HepG2 (cell line): ENCODE data around the gene GPT2. TPM values are rescaled to one million over a fixed set of nuclear protein-coding genes. Genes with fewer than 3 reads are reported as not detected.

ENCODE experiments used
- ARNT ChIP-seq: fragments of 450-650 bp; IDR thresholded peaks from 2 replicates; pipeline ENCODE4 v1.6.1; 2017
- DPF2 ChIP-seq: sonication (generic); formaldehyde crosslinking; IDR thresholded peaks from 2 replicates; pipeline ENCODE4 v1.4.0; 2020; ENCODE audit warnings: mild to moderate bottlenecking, low read depth, missing genetic modification reagents, borderline replicate concordance
- HOXA5 ChIP-seq: sonication (generic); formaldehyde crosslinking; IDR thresholded peaks from 2 replicates; pipeline ENCODE4 v1.4.0; 2020; ENCODE audit warnings: missing genetic modification reagents
- MNT ChIP-seq: fragments of 450-650 bp; IDR thresholded peaks from 2 replicates; pipeline ENCODE4 v1.6.1; 2016
- PHF8 ChIP-seq: sonication (generic); formaldehyde crosslinking; IDR thresholded peaks from 2 replicates; pipeline ENCODE4 v1.5.0; 2020; ENCODE audit warnings: missing genetic modification reagents
- RCOR2 ChIP-seq: IDR thresholded peaks from 2 replicates; pipeline ENCODE4 v1.6.1; 2016; ENCODE audit warnings: missing biosample characterization, missing genetic modification reagents
- RERE ChIP-seq: IDR thresholded peaks from 2 replicates; pipeline ENCODE4 v1.6.1; 2016; ENCODE audit warnings: low read depth, missing genetic modification reagents, missing compliant biosample characterization
- RFX1 ChIP-seq: fragments of 450-650 bp; IDR thresholded peaks from 2 replicates; pipeline ENCODE4 v1.6.1; 2017
- SALL1 ChIP-seq: sonication (generic); formaldehyde crosslinking; IDR thresholded peaks from 2 replicates; pipeline ENCODE4 v1.8.0; 2022; ENCODE audit warnings: mild to moderate bottlenecking, missing genetic modification reagents
- SIN3A ChIP-seq: IDR thresholded peaks from 2 replicates; pipeline ENCODE4 v1.6.1; 2011; ENCODE audit warnings: low read depth, mild to moderate bottlenecking, control low read depth, low read length, borderline replicate concordance
- SIX1 ChIP-seq: sonication (generic); formaldehyde crosslinking; IDR thresholded peaks from 2 replicates; pipeline ENCODE4 v1.4.0; 2020; ENCODE audit warnings: missing genetic modification reagents, borderline replicate concordance
- SP140L ChIP-seq: sonication (generic); formaldehyde crosslinking; IDR thresholded peaks from 2 replicates; pipeline ENCODE4 v1.4.0; 2020; ENCODE audit warnings: missing genetic modification reagents, borderline replicate concordance
- TFAP4 ChIP-seq: sonication (generic); IDR thresholded peaks from 2 replicates; pipeline ENCODE4 v1.6.1; 2016; ENCODE audit warnings: low read depth, borderline replicate concordance
- TMF1 ChIP-seq: sonication (generic); formaldehyde crosslinking; IDR thresholded peaks from 2 replicates; pipeline ENCODE4 v1.8.1; 2022; ENCODE audit warnings: low read depth, missing genetic modification reagents
- ZFP37 ChIP-seq: sonication (generic); formaldehyde crosslinking; IDR thresholded peaks from 2 replicates; pipeline ENCODE4 v1.4.0; 2020; ENCODE audit warnings: missing genetic modification reagents, borderline replicate concordance
- ZNF205 ChIP-seq: IDR thresholded peaks from 2 replicates; pipeline ENCODE4 v1.6.1; 2018; ENCODE audit warnings: missing biosample characterization, missing genetic modification reagents
- ZNF230 ChIP-seq: sonication (generic); formaldehyde crosslinking; IDR thresholded peaks from 2 replicates; pipeline ENCODE4 v1.4.0; 2020; ENCODE audit warnings: mild to moderate bottlenecking, missing genetic modification reagents
- ZNF24 ChIP-seq: fragments of 450-650 bp; IDR thresholded peaks from 2 replicates; pipeline ENCODE4 v1.6.1; 2017; ENCODE audit warnings: antibody characterized with exemption, mild to moderate bottlenecking
- ZNF260 ChIP-seq: sonication (generic); formaldehyde crosslinking; IDR thresholded peaks from 2 replicates; pipeline ENCODE4 v1.4.0; 2020; ENCODE audit warnings: missing genetic modification reagents, low read depth, mild to moderate bottlenecking, borderline replicate concordance
- ZNF766 ChIP-seq: sonication (generic); formaldehyde crosslinking; IDR thresholded peaks from 2 replicates; pipeline ENCODE4 v1.5.0; 2020; ENCODE audit warnings: missing genetic modification reagents, borderline replicate concordance
- ZNF780A ChIP-seq: sonication (generic); formaldehyde crosslinking; IDR thresholded peaks from 2 replicates; pipeline ENCODE4 v1.8.0; 2022; ENCODE audit warnings: mild to moderate bottlenecking, missing genetic modification reagents, moderate library complexity
- polyA plus RNA-seq, 8 experiments: library from polyadenylated mRNA; depleted of rRNA in 3 of 8; stranded (reverse) in 7 of 8; unstranded in 1 of 8; fragments of >200 nt; fragmentation: Illumina TruSeq in 4 of 8; extraction: Trizol in 4 of 8; gene quantifications; 2 replicates each; pipeline versions ENCODE4 v1.2.1 to v1.2.3, GENCODE V29; 2011 to 2016; ENCODE audit warnings: low read depth in 4 of 8, missing spikeins in 1 of 8, mixed read lengths in 1 of 8; ENCODE audit not compliant: insufficient read depth in 1 of 8
- total RNA-seq, 5 experiments: library from RNA; depleted of rRNA; stranded (reverse); fragments of >200 nt; fragmentation: Illumina TruSeq; extraction: Trizol; gene quantifications; 2 replicates each; pipeline ENCODE4 v1.2.3, GENCODE V29; 2016; ENCODE audit warnings: low read depth in 1 of 5

The GPT2 gene
- total and polyA plus RNA-seq, 2 of the 13 experiments (the other 11 are each of a cell fraction or from before 2014, with no cell fraction given), result 138 to 267 TPM

DNA sequence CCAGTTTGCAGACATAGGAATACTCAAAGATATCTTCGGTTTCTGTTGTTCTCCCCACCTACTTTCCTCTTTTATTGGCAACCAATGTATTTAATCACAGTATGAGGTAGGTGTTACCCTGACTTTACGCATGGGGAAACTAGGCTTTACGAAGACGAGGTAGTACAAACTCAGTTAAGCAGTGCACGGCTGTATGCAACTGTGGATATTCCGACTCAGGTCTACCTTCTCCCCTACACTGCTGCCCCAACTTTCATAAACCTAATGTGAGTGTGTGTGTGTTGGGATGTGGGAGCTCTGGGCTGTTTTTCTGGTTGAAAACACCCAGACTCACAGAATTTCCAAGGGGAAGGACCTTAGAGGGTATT lies 1.2 kb upstream of the GPT2 start (continued):
- TF ChIP-seq RERE (CRISPR knock-in tag) (no peak), SIX1 (CRISPR knock-in tag) (no peak), TFAP4 (no peak), SP140L (CRISPR knock-in tag) (no peak), SIN3A (no peak; the same call in 1 of the 2 replicates), ARNT (no peak), HOXA5 (CRISPR knock-in tag) (no peak), ZNF24 (no peak), ZNF766 (no peak), ZNF230 (CRISPR knock-in tag) (0 out of 2 replicates have a peak, but pooled peaks have one; percentile 1), TMF1 (CRISPR knock-in tag) (no peak), MNT (no peak), ZNF260 (no peak), RFX1 (no peak), SALL1 (CRISPR knock-in tag) (no peak), DPF2 (no peak), ZFP37 (no peak), PHF8 (CRISPR knock-in tag) (no peak), RCOR2 (CRISPR knock-in tag) (no peak), ZNF205 (no peak), ZNF780A (no peak)
